GM21447 (cell line): ENCODE results near the gene RABEP1.
A peak's percentile ranks its signal among the peaks of the same experiment; 100 is the strongest.
"Not testable (repeated sequence)": the region's sequence is repeated elsewhere in the genome, so short reads cannot be mapped to it uniquely, and the experiment has no call there.

Source experiments
- ATAC-seq: cut with Tn5 transposase; IDR thresholded peaks from one replicate; pipeline ENCODE4 v1.9.1; 2021; ENCODE audit not compliant: unreplicated experiment

Gene RABEP1, protein sequence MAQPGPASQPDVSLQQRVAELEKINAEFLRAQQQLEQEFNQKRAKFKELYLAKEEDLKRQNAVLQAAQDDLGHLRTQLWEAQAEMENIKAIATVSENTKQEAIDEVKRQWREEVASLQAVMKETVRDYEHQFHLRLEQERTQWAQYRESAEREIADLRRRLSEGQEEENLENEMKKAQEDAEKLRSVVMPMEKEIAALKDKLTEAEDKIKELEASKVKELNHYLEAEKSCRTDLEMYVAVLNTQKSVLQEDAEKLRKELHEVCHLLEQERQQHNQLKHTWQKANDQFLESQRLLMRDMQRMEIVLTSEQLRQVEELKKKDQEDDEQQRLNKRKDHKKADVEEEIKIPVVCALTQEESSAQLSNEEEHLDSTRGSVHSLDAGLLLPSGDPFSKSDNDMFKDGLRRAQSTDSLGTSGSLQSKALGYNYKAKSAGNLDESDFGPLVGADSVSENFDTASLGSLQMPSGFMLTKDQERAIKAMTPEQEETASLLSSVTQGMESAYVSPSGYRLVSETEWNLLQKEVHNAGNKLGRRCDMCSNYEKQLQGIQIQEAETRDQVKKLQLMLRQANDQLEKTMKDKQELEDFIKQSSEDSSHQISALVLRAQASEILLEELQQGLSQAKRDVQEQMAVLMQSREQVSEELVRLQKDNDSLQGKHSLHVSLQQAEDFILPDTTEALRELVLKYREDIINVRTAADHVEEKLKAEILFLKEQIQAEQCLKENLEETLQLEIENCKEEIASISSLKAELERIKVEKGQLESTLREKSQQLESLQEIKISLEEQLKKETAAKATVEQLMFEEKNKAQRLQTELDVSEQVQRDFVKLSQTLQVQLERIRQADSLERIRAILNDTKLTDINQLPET

DNA sequence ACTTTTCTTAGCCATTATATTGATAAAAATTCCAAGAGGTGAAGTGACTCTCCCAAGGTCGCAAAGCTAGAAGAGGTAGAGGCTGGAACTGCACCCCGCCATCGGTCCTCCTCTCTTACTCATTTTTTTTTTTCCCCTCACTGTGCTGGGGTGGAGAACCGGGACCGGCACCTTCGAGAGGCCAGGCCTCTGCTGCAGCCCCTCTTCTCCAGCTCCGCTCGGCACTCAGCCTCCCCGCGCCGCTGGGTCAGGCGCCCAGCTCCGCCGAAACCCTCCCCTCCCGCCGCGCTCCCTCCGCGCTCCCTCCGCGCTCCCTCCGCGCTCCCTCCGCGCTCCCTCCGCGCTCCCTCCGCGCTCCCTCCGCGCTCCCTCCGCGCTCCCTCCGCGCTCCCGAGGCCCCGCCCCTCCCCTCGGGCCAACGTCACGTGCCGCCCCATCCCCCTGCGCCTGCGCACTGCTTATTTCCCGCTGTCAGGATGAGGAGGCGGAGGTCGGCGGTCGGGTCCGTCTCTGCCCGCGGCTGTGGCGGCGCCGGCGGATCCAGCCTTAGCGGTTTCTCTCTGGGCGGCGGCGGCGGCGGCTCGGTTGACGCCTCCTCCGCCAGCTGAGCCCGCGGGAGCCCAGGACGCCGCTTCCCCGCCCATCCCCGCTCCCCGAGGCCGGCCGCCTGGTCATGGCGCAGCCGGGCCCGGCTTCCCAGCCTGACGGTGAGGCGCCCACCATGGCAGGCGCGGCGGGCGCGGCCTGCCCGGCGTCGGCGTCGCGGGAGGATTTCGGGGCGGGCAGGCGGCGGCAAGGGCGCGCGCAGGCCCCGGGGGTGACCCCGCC, at the start of gene RABEP1:
Gene RABEP1, plus strand, starts transcription at position 471 of the 828 bp plus-strand sequence. Its CDS starts 203 bp downstream, at position 674.
- ATAC-seq, result peak; percentile 51

GRCh38 chr17:5233492-5233891, 48.6 kb upstream of the RABEP1 start:
- not testable (repeated sequence) for ATAC-seq

DNA sequence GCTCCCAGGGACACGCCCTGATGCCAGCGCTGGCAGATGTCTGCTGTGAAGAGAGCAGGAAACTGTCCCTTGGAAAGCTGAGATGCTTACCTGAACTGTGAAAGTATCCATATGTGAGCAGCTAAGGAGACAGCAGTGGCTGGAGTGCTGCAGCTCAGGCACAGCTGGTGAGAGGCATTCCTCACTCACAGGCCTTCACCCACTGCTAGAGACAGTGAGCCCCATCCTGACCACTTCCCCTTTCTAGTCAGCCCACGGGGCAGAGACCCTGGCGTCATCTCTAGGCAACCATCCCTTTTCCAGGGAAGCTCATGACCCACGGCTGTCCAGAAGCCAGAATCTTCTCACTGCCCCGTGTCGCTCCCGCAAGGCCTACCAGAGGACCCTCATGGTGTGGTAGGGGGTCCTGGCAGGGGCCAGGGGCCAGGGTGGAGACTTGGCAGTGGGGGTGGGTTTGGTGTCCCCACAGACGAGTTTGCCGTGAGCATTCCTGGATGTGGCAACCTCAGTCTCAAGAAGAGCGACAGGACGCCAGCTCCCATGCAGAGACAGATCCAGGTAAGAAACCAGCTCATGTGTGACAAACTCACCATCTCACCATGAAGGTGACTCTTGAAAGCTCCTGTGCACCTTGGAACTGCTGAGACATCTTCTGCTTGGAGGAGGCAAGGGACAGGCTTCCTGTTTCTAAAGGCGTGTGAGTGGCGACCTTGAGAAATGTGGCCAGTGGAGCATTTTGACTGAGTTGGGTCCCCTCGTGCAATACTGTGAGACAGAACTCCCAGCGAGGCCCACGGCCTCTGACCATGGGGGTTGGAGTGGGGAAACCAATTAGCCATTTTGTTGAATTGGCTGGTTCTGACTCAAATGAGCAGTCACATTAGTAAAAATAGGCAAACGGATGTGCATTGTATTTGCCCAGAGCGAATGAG, 47.2 kb upstream of the RABEP1 start, which contains the start of gene SCIMP:
Gene SCIMP, minus strand, starts transcription at position 216 of the 932 bp plus-strand sequence. Its CDS starts 105 bp downstream, at position 111.
- ATAC-seq, result peak; percentile 71

GRCh38 chr17:5236938-5237540, 45.0 kb upstream of the RABEP1 start:
- no peak for ATAC-seq

GRCh38 chr17:5237541-5238016, 44.5 kb upstream of the RABEP1 start:
- no peak for ATAC-seq

GRCh38 chr17:5238333-5238732, 43.8 kb upstream of the RABEP1 start:
- no peak for ATAC-seq

DNA sequence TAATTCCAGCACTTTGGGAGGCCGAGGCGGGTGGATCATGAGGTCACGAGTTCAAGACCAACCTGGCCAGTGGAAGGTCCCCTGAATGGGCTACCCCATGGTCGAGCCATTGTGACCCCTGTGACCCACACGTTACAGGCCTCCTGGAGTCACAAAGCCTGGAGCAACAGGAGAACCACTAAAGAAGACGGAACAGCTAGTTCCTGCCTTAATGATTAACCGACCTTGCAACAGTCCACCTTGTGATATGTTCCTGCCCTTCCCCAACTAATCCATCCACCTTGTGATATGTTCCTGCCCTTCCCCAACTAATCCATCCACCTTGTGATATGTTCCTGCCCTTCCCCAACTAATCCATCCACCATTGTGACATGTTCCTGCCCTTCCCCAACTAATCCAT, 42.3 kb upstream of the RABEP1 start:
- ATAC-seq, result not testable (repeated sequence)

DNA sequence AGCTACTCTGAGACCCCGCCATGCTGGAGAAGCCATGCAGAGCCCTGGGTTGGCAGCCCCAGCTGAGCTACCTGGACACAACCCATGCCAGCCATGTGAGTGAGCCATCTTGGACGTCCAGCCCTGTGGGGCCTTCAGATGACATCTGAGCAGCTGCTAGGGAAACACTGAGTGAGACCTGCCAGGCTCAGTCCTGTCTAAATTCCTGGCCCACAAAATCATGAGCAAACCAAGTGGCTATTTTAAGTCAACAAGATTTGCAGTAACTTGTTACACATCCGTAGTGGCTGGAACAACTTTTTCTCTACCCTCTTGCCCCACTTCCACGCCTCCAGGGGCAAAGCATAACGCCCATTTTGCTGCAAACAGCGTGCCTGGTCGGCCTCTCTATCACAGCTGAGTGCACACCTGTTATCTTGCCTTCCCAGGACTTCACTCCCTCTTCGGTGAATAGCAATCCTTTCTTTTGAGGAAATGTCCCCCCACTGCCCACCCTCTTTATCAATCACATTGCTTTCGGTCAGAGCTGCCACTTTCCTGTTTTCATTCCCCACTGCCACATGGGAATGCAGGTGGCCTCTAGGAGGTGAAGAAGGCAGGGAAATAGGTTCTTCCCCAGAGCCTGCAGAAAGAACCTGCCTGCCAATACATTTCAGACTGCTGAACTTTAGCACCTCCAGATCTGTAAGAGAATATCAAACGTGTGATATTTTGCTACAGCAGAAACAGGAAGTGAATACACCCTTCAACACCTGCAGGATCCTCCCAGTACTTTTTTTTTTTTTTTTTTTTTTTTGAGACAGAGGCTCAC, 40.0 kb upstream of the RABEP1 start:
- peak; percentile 57 for ATAC-seq

GRCh38 chr17:5247621-5248020, 34.5 kb upstream of the RABEP1 start:
- ATAC-seq, result no peak

- no peak for ATAC-seq
These were observed 33.1 kb upstream of the RABEP1 start for GRCh38 chr17:5248821-5249479.

GRCh38 chr17:5249615-5250014, 32.5 kb upstream of the RABEP1 start:
- no peak for ATAC-seq

GRCh38 chr17:5254414-5254813, 27.7 kb upstream of the RABEP1 start:
- no peak for ATAC-seq

- ATAC-seq, result peak; percentile 70
These were observed 27.1 kb upstream of the RABEP1 start for GRCh38 chr17:5254903-5255521.

DNA sequence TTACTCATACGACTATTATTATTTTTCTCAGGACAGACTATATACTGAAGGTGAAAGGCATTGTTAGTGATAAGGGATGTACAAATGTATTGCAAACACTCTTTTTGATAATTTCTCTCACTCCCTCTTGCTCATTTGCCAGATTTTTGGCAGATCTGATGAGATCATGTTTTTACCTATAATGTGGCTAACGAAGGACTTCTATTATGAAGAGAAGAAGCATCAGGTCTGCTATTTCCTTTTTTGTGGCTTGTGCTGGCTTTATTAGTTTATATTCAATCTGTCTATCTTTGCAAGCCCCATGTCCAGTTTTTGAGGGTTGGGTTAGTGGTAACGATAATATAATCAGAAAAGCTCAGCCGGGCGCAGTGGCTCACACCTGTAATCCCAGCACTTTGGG, 25.0 kb upstream of the RABEP1 start:
- no peak for ATAC-seq

- ATAC-seq, result no peak
These were observed 21.5 kb upstream of the RABEP1 start for GRCh38 chr17:5260542-5260941.

DNA sequence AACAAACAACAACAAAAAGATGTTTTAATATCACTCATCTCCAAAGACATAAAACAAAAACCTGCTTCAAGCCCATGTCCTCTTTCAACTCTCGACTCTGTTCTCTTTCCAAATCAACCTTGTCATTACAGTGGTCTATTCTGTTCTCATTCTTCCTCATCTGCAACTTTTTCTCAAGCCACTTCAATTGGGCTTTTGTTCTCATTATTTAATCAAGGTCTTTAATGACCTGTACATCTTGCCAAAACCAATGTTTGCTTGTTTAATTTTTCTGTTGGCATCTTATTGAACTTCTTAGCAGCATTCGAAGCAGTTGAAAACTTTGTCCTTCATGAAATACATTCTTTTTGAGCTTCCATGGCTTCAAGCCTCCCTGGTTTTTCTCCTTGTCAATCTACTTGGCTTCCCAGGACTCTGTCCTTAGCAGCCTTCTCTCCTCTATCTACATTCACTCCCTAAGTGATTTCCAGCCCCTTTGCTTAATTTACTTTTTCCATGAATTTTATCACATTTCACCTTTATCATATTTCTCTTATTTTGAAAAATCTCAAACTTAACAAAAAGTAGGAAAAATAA, 19.6 kb upstream of the RABEP1 start:
- ATAC-seq, result no peak

DNA sequence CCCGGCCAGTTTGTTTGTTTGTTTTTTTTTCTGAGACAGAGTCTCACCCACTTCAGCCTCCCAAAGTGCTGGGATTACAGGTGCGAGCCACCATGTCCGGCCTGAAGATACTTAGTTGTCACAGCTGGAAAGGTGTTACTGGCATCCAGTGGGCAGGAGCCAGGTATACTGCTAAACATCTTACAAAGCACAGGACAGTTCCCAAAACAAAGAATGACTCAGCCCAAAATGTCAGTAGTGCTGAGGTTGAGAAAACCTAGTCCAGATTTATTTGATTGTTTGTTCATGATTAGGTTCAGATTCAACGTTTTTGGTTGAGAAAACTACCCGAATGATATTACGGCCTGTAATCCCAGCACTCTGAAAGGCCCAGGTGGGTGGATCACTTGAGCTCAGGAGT, 18.6 kb upstream of the RABEP1 start:
- no peak for ATAC-seq
